ENCODE measurements around the gene BRSK2. TPM values are rescaled to one million over a fixed set of nuclear protein-coding genes. Genes with fewer than 3 reads are reported as not detected.

The BRSK2 gene
- total RNA-seq, 1 donor from 2014 or later = 0.52 TPM

- peak; percentile 7 for DNase-seq
- peaks cover 82% of the 10 kb centered on the region for H3K36me3 ChIP-seq
- H3K9me3 ChIP-seq (replicated peaks) = no peaks in the 10 kb centered on the region
- H3K27ac ChIP-seq (replicated peaks) = no peak overlapping the region
- peaks cover 37% of the 10 kb centered on the region for H3K4me1 ChIP-seq
- TF ChIP-seq, protein P1, sequence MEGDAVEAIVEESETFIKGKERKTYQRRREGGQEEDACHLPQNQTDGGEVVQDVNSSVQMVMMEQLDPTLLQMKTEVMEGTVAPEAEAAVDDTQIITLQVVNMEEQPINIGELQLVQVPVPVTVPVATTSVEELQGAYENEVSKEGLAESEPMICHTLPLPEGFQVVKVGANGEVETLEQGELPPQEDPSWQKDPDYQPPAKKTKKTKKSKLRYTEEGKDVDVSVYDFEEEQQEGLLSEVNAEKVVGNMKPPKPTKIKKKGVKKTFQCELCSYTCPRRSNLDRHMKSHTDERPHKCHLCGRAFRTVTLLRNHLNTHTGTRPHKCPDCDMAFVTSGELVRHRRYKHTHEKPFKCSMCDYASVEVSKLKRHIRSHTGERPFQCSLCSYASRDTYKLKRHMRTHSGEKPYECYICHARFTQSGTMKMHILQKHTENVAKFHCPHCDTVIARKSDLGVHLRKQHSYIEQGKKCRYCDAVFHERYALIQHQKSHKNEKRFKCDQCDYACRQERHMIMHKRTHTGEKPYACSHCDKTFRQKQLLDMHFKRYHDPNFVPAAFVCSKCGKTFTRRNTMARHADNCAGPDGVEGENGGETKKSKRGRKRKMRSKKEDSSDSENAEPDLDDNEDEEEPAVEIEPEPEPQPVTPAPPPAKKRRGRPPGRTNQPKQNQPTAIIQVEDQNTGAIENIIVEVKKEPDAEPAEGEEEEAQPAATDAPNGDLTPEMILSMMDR (IDR thresholded peaks at IDR 0.05; ENCODE audit: borderline replicate concordance) = no peak
- H3K27me3 ChIP-seq (ENCODE audit: low read depth) = no peaks in the 10 kb centered on the region
- intact Hi-C loops (cut with micrococcal nuclease) = no loop called here
- no peak overlapping the region for H3K4me3 ChIP-seq
Measured at GRCh38 chr11:1476940-1477736, 87.4 kb downstream of the BRSK2 start.

- Histone ChIP-seq H3K36me3 (peaks cover 77% of the 10 kb centered on the region), H3K9me3 (replicated peaks) (no peaks in the 10 kb centered on the region), H3K4me3 (no peak overlapping the region), H3K27ac (replicated peaks) (no peak overlapping the region), H3K27me3 (ENCODE audit: low read depth) (no peaks in the 10 kb centered on the region), H3K4me1 (peaks cover 46% of the 10 kb centered on the region)
- TF ChIP-seq, protein P1 (IDR thresholded peaks at IDR 0.05; ENCODE audit: borderline replicate concordance) = no peak
- peak; percentile 10 for DNase-seq
- intact Hi-C loops (cut with micrococcal nuclease) = no loop called here
Measured at GRCh38 chr11:1478011-1478410, 88.3 kb downstream of the BRSK2 start.

DNA sequence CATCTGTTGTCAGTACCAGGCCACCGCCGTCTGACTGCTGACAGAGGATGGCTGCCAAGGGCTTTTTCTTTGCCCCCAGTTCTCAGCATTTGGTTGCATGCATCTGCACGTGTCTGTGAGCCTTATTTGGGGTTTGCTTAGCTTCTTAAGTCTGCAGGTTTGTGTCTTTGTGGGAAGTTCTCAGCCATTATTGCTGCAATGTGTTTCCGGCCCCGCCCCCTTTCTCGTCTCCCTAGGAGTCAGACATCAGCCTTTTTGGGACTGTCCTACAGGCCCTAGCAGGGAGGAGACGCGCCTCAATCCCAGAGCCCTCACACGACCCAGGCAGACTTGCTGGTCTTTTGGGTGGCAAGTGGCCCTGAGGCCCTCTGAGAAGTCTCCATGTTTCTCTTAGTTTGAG, 88.8 kb downstream of the BRSK2 start:
- intact Hi-C loops (cut with micrococcal nuclease) = no loop called here
- H3K4me1 ChIP-seq = peaks cover 51% of the 10 kb centered on the region
- TF ChIP-seq, protein P1 (IDR thresholded peaks at IDR 0.05; ENCODE audit: borderline replicate concordance) = no peak
- no peaks in the 10 kb centered on the region for H3K9me3 ChIP-seq (replicated peaks)
- H3K36me3 ChIP-seq = peaks cover 72% of the 10 kb centered on the region
- H3K27me3 ChIP-seq (ENCODE audit: low read depth) = no peaks in the 10 kb centered on the region
- DNase-seq = peak; percentile 22
- no peak overlapping the region for H3K27ac ChIP-seq (replicated peaks)
- H3K4me3 ChIP-seq = no peak overlapping the region

GRCh38 chr11:1479006-1479677, 89.4 kb downstream of the BRSK2 start:
- DNase-seq = peak; percentile 18
- Histone ChIP-seq H3K9me3 (replicated peaks) (no peaks in the 10 kb centered on the region), H3K27ac (replicated peaks) (no peak overlapping the region), H3K4me1 (peaks cover 57% of the 10 kb centered on the region), H3K27me3 (ENCODE audit: low read depth) (no peaks in the 10 kb centered on the region), H3K4me3 (no peak overlapping the region), H3K36me3 (peaks cover 66% of the 10 kb centered on the region)
- intact Hi-C loops (cut with micrococcal nuclease) = no loop called here
- TF ChIP-seq, protein P1 (IDR thresholded peaks at IDR 0.05; ENCODE audit: borderline replicate concordance) = no peak

DNA sequence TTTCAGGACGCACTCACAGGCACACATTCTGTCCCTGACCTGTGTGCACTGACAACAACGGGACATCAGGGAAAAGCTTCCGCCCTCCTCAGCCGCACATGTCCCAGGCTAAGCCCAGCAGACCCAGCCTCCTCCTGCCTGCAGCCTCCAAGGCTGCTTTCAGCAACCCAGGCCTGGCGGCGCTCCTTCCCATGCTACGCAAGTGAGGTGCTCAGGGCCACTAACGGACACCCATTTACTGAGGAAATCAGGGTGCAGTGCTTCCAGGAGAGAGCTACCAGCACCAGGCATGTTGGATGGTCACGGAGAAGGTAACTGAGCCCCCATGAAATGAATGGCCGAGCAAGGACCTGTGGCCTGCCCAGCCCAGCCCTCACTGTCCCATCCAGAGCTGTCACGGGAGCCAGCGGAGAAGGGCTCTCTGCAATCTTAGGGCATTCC, 90.0 kb downstream of the BRSK2 start:
- TF ChIP-seq, protein P1 (IDR thresholded peaks at IDR 0.05; ENCODE audit: borderline replicate concordance) = no peak
- no peak overlapping the region for H3K27ac ChIP-seq (replicated peaks)
- intact Hi-C loops (cut with micrococcal nuclease) = no loop called here
- no peaks in the 10 kb centered on the region for H3K27me3 ChIP-seq (ENCODE audit: low read depth)
- peak; percentile 2 for DNase-seq
- H3K36me3 ChIP-seq = peaks cover 61% of the 10 kb centered on the region
- peaks cover 63% of the 10 kb centered on the region for H3K4me1 ChIP-seq
- H3K4me3 ChIP-seq = no peak overlapping the region
- H3K9me3 ChIP-seq (replicated peaks) = no peaks in the 10 kb centered on the region
